ENCODE measurements around the gene ADGB.

The ADGB gene

GRCh38 chr6:146739696-146740095, 140.9 kb downstream of the ADGB start:
- H3K9me2 ChIP-seq (replicated peaks; ENCODE audit: insufficient read depth, low read length), result 0 out of 2 replicates have a peak, but pooled peaks cover 3% of the 10 kb centered on the region
- H3K4me2 ChIP-seq (ENCODE audit: low read depth, low read length, poor library complexity, severe bottlenecking), result no peak overlapping the region
- H3F3A ChIP-seq (ENCODE audit: insufficient read depth), result no peaks in the 10 kb centered on the region
- no peaks in the 10 kb centered on the region for H3K9me3 ChIP-seq (ENCODE audit: insufficient read depth, low read length)
- TF ChIP-seq CTCF (IDR thresholded peaks at IDR 0.05; ENCODE audit: insufficient read depth, low read length, poor library complexity, severe bottlenecking) (no peak), EZH2phosphoT487 (conservative IDR thresholded peaks at IDR 0.05; ENCODE audit: low read length) (no peak)
- H3K79me2 ChIP-seq (ENCODE audit: insufficient read depth, low read length), result no peaks in the 10 kb centered on the region
- H3K36me3 ChIP-seq (ENCODE audit: low read length), result no peaks in the 10 kb centered on the region
- H3K27ac ChIP-seq (ENCODE audit: low read depth, low read length), result no peak overlapping the region
- H3K9ac ChIP-seq (ENCODE audit: low read length), result no peak overlapping the region
- H4K20me1 ChIP-seq (ENCODE audit: low read depth, low read length), result no peaks in the 10 kb centered on the region
- no peak overlapping the region for H3K4me3 ChIP-seq (ENCODE audit: insufficient read depth, low read length, poor library complexity, severe bottlenecking)
- no peak overlapping the region for H2AFZ ChIP-seq (ENCODE audit: low read depth, low read length, severe bottlenecking)
- H3K27me3 ChIP-seq (ENCODE audit: low read length), result no peaks in the 10 kb centered on the region

DNA sequence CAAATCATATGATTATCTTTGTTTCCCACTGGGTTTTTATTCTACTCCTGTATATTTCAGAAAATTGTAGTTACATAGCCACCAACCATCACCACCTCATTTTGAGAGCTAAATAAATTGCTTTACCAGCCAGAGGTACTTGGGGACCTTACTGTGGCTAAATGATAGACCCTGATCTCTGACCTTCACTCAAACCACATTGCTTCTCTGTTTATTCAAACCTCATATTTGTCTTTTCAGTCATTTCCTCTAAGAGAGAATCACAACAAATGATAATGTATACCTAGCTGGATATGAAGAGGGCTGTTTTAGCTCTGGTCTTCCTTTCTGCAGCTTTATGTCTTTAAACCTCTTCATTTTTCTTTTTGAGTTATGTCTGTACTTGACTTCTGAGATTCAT, 142.8 kb downstream of the ADGB start:
- Histone ChIP-seq H3K9me3 (ENCODE audit: insufficient read depth, low read length) (no peaks in the 10 kb centered on the region), H3K27me3 (ENCODE audit: low read length) (no peaks in the 10 kb centered on the region), H3F3A (ENCODE audit: insufficient read depth) (no peaks in the 10 kb centered on the region), H3K27ac (ENCODE audit: low read depth, low read length) (no peak overlapping the region), H3K4me2 (ENCODE audit: low read depth, low read length, poor library complexity, severe bottlenecking) (no peak overlapping the region), H3K9me2 (replicated peaks; ENCODE audit: insufficient read depth, low read length) (0 out of 2 replicates have a peak, but pooled peaks cover 2% of the 10 kb centered on the region), H3K79me2 (ENCODE audit: insufficient read depth, low read length) (no peaks in the 10 kb centered on the region), H3K4me3 (ENCODE audit: insufficient read depth, low read length, poor library complexity, severe bottlenecking) (no peak overlapping the region), H4K20me1 (ENCODE audit: low read depth, low read length) (no peaks in the 10 kb centered on the region), H3K9ac (ENCODE audit: low read length) (no peak overlapping the region), H2AFZ (ENCODE audit: low read depth, low read length, severe bottlenecking) (no peak overlapping the region), H3K36me3 (ENCODE audit: low read length) (no peaks in the 10 kb centered on the region)
- TF ChIP-seq EZH2phosphoT487 (conservative IDR thresholded peaks at IDR 0.05; ENCODE audit: low read length), result no peak
- no peak for TF ChIP-seq CTCF (IDR thresholded peaks at IDR 0.05; ENCODE audit: insufficient read depth, low read length, poor library complexity, severe bottlenecking)

DNA sequence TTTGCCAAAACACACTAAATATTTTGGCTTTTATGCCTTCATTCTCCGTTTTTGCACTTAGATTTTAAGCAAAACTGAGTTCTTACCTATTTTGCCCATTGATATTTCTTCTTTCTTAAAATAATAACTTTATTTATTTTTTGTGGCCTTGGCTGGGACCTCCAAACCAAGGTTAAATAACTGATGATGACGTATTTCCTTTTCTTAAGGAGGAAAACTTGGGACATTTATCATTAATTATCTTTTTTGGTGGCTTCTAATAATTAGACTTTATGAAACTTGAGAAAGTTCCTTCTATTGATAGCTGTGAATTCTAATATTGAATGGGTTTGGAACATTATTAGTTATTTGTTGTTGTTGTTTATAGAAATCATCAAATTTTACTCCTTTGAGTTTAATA, 154.5 kb downstream of the ADGB start:
- Histone ChIP-seq H3K9ac (ENCODE audit: low read length) (no peak overlapping the region), H4K20me1 (ENCODE audit: low read depth, low read length) (no peaks in the 10 kb centered on the region), H3K9me2 (replicated peaks; ENCODE audit: insufficient read depth, low read length) (no peaks in the 10 kb centered on the region), H3K27me3 (ENCODE audit: low read length) (no peaks in the 10 kb centered on the region), H3K79me2 (ENCODE audit: insufficient read depth, low read length) (no peaks in the 10 kb centered on the region), H3K36me3 (ENCODE audit: low read length) (no peaks in the 10 kb centered on the region), H3F3A (ENCODE audit: insufficient read depth) (no peaks in the 10 kb centered on the region), H3K9me3 (ENCODE audit: insufficient read depth, low read length) (no peaks in the 10 kb centered on the region), H3K4me3 (ENCODE audit: insufficient read depth, low read length, poor library complexity, severe bottlenecking) (no peak overlapping the region), H3K27ac (ENCODE audit: low read depth, low read length) (no peak overlapping the region), H3K4me2 (ENCODE audit: low read depth, low read length, poor library complexity, severe bottlenecking) (no peak overlapping the region), H2AFZ (ENCODE audit: low read depth, low read length, severe bottlenecking) (no peak overlapping the region)
- no peak for TF ChIP-seq EZH2phosphoT487 (conservative IDR thresholded peaks at IDR 0.05; ENCODE audit: low read length)
- no peak for TF ChIP-seq CTCF (IDR thresholded peaks at IDR 0.05; ENCODE audit: insufficient read depth, low read length, poor library complexity, severe bottlenecking)
